ENCODE measurements around the gene FHOD1. TPM values are rescaled to one million over a fixed set of nuclear protein-coding genes. Genes with fewer than 3 reads are reported as not detected.

The FHOD1 gene
- total and polyA plus RNA-seq, 2 of the 13 experiments (the other 11 are each of a cell fraction or from before 2014, with no cell fraction given) = 20.0 to 20.8 TPM

DNA sequence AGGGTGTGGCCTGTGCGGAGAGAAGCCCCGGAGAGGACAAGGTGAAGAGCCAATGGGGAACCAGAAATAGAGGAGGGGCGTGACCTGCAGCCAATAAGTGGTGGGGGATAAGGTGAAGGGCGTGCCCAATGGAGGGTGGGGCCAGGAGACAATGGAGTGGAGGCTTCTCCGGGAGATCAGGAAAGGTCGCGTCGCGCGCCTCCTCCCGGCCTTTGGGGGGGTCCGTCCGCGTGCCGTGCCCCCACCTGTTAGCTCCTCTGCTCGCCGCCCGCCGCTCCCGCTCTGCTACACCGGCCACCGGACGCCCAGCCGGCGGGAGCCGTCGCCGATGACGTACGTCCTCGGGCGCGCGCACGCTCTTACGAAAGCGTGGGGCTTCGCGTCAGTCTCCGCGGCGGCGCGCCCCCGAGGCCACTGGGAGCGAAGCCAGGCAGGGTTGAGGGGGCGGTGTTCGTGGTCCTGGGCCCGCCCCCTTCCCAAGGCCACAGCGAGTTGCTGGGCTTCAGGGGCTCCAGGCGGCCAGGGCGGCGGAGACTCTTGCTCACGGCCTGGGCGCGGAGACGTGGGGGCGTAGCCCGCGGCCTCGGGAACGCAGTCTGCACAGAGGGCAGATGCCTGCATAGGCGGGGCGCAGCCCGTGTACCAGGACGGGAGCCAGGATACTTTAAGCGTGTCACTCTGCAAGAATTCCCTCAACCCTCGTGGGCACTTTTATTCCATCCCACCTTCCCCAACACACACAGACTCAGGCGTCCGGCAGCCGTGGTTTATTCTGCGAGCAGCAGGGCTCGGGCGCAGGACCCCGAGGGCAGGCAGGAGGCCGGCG, 63.4 kb downstream of the FHOD1 start, which contains the start of gene MATCAP1 (continued):
- TF ChIP-seq ZNF558 (CRISPR knock-in tag; IDR thresholded peaks at IDR 0.05; ENCODE audit: borderline replicate concordance) = no peak; the same call in 1 of the 2 replicates
- TF ChIP-seq HMG20B (CRISPR knock-in tag; conservative IDR thresholded peaks at IDR 0.05) = no peak
- TF ChIP-seq, protein P1, sequence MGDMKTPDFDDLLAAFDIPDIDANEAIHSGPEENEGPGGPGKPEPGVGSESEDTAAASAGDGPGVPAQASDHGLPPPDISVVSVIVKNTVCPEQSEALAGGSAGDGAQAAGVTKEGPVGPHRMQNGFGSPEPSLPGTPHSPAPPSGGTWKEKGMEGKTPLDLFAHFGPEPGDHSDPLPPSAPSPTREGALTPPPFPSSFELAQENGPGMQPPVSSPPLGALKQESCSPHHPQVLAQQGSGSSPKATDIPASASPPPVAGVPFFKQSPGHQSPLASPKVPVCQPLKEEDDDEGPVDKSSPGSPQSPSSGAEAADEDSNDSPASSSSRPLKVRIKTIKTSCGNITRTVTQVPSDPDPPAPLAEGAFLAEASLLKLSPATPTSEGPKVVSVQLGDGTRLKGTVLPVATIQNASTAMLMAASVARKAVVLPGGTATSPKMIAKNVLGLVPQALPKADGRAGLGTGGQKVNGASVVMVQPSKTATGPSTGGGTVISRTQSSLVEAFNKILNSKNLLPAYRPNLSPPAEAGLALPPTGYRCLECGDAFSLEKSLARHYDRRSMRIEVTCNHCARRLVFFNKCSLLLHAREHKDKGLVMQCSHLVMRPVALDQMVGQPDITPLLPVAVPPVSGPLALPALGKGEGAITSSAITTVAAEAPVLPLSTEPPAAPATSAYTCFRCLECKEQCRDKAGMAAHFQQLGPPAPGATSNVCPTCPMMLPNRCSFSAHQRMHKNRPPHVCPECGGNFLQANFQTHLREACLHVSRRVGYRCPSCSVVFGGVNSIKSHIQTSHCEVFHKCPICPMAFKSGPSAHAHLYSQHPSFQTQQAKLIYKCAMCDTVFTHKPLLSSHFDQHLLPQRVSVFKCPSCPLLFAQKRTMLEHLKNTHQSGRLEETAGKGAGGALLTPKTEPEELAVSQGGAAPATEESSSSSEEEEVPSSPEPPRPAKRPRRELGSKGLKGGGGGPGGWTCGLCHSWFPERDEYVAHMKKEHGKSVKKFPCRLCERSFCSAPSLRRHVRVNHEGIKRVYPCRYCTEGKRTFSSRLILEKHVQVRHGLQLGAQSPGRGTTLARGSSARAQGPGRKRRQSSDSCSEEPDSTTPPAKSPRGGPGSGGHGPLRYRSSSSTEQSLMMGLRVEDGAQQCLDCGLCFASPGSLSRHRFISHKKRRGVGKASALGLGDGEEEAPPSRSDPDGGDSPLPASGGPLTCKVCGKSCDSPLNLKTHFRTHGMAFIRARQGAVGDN (CRISPR knock-in tag; IDR thresholded peaks at IDR 0.05) = peak; percentile 97
- TF ChIP-seq, protein P2, sequence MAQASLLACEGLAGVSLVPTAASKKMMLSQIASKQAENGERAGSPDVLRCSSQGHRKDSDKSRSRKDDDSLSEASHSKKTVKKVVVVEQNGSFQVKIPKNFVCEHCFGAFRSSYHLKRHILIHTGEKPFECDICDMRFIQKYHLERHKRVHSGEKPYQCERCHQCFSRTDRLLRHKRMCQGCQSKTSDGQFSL (CRISPR knock-in tag; IDR thresholded peaks at IDR 0.05) = peak; percentile 84
- TF ChIP-seq POGZ (CRISPR knock-in tag; IDR thresholded peaks at IDR 0.05) = peak; percentile 34
- peak; percentile 38; the same call in 1 of the 2 replicates for TF ChIP-seq ZSCAN21 (CRISPR knock-in tag; IDR thresholded peaks at IDR 0.05; ENCODE audit: borderline replicate concordance)
- no peak for TF ChIP-seq ZNF180 (CRISPR knock-in tag; IDR thresholded peaks at IDR 0.05; ENCODE audit: borderline replicate concordance, low read depth)
- TF ChIP-seq ZNF790 (CRISPR knock-in tag; IDR thresholded peaks at IDR 0.05; ENCODE audit: borderline replicate concordance) = peak; percentile 89; the same call in 1 of the 2 replicates
- TF ChIP-seq ZKSCAN5 (CRISPR knock-in tag; IDR thresholded peaks at IDR 0.05) = no peak
- TF ChIP-seq SRF (IDR thresholded peaks at IDR 0.05; ENCODE audit: low read depth, low read length) = no peak
- TF ChIP-seq RFXAP (CRISPR knock-in tag; IDR thresholded peaks at IDR 0.05; ENCODE audit: borderline replicate concordance) = peak; percentile 63; the same call in 1 of the 2 replicates
- TF ChIP-seq CEBPB (IDR thresholded peaks at IDR 0.05; ENCODE audit: borderline replicate concordance, low read depth, low read length) = peak; percentile 96
- TF ChIP-seq ZBTB42 (CRISPR knock-in tag; IDR thresholded peaks at IDR 0.05) = no peak
- peak; percentile 76; the same call in 1 of the 2 replicates for TF ChIP-seq ZNF788 (CRISPR knock-in tag; IDR thresholded peaks at IDR 0.05; ENCODE audit: borderline replicate concordance)
- TF ChIP-seq, protein P3, sequence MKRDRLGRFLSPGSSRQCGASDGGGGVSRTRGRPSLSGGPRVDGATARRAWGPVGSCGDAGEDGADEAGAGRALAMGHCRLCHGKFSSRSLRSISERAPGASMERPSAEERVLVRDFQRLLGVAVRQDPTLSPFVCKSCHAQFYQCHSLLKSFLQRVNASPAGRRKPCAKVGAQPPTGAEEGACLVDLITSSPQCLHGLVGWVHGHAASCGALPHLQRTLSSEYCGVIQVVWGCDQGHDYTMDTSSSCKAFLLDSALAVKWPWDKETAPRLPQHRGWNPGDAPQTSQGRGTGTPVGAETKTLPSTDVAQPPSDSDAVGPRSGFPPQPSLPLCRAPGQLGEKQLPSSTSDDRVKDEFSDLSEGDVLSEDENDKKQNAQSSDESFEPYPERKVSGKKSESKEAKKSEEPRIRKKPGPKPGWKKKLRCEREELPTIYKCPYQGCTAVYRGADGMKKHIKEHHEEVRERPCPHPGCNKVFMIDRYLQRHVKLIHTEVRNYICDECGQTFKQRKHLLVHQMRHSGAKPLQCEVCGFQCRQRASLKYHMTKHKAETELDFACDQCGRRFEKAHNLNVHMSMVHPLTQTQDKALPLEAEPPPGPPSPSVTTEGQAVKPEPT (CRISPR knock-in tag; IDR thresholded peaks at IDR 0.05; ENCODE audit: low read depth) = no peak; the same call in 1 of the 2 replicates
- TF ChIP-seq, protein P4, sequence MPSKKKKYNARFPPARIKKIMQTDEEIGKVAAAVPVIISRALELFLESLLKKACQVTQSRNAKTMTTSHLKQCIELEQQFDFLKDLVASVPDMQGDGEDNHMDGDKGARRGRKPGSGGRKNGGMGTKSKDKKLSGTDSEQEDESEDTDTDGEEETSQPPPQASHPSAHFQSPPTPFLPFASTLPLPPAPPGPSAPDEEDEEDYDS (CRISPR knock-in tag; IDR thresholded peaks at IDR 0.05) = peak; percentile 74
- TF ChIP-seq ZNF773 (CRISPR knock-in tag; IDR thresholded peaks at IDR 0.05; ENCODE audit: borderline replicate concordance) = 0 out of 2 replicates have a peak, but pooled peaks have one; percentile 20
- TF ChIP-seq SKI (IDR thresholded peaks at IDR 0.05; ENCODE audit: partially characterized antibody) = peak; percentile 46
- TF ChIP-seq, protein P5, sequence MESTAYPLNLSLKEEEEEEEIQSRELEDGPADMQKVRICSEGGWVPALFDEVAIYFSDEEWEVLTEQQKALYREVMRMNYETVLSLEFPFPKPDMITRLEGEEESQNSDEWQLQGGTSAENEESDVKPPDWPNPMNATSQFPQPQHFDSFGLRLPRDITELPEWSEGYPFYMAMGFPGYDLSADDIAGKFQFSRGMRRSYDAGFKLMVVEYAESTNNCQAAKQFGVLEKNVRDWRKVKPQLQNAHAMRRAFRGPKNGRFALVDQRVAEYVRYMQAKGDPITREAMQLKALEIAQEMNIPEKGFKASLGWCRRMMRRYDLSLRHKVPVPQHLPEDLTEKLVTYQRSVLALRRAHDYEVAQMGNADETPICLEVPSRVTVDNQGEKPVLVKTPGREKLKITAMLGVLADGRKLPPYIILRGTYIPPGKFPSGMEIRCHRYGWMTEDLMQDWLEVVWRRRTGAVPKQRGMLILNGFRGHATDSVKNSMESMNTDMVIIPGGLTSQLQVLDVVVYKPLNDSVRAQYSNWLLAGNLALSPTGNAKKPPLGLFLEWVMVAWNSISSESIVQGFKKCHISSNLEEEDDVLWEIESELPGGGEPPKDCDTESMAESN (CRISPR knock-in tag; conservative IDR thresholded peaks at IDR 0.05) = peak; percentile 82
